Tibial artery (tissue), 4 donors: ENCODE measurements around the gene GOLGA8M.
"Not testable (repeated sequence)": the region's sequence is repeated elsewhere in the genome, so short reads cannot be mapped to it uniquely, and the experiment has no call there.

Experiments
- DNase-seq, 2 donors: peaks; one replicate each; pipeline ENCODE4 v3.0.0-alpha.2; 2019
- H3K27ac ChIP-seq, 2 donors: fragments of 200-600 bp; sonication (generic) in 1 of 2; 1 replicate in 1 of 2; 2 replicates in 1 of 2; pipeline ENCODE4 v1.5.1; 2018 to 2019; ENCODE audit warnings: mild to moderate bottlenecking in 1 of 2
- H3K27me3 ChIP-seq, 2 donors: fragments of 200-600 bp; sonication (generic) in 1 of 2; one replicate each; pipeline versions ENCODE4 v1.5.1 to v1.6.0; 2016 to 2019
- H3K36me3 ChIP-seq, 3 donors: fragments of 200-600 bp; sonication (generic) in 2 of 3; one replicate each; pipeline ENCODE4 v1.5.1; 2016 to 2019; ENCODE audit warnings: mild to moderate bottlenecking in 2 of 3
- H3K4me1 ChIP-seq, 4 donors: fragments of 200-600 bp; sonication (generic) in 2 of 4; 1 replicate in 3 of 4; 2 replicates in 1 of 4; pipeline ENCODE4 v1.5.1; 2016 to 2019
- H3K4me3 ChIP-seq, 2 donors: fragments of 200-600 bp; sonication (generic) in 1 of 2; 1 replicate in 1 of 2; 2 replicates in 1 of 2; pipeline ENCODE4 v1.5.1; 2018 to 2019; ENCODE audit warnings: mild to moderate bottlenecking in 2 of 2
- H3K9me3 ChIP-seq, 3 donors: fragments of 200-600 bp; sonication (generic) in 1 of 3; one replicate each; pipeline ENCODE4 v1.5.1; 2016 to 2019
- intact Hi-C: fragments of 100-400 bp; cut with DNase I; formaldehyde crosslinking; loops from one replicate; pipeline ENCODE4 v1.15.0; 2023; ENCODE audit warnings: low total_unique reads
- TF ChIP-seq, protein P1 (sequence below), 2 experiments: fragments of 200-600 bp in 1 of 2; fragments of 450-650 bp in 1 of 2; IDR thresholded peaks; one replicate each; pipeline ENCODE4 v1.5.1; 2017 to 2019; ENCODE audit warnings: antibody characterized with exemption in 2 of 2, mild to moderate bottlenecking in 1 of 2, moderate library complexity in 1 of 2

GOLGA8M gene, protein sequence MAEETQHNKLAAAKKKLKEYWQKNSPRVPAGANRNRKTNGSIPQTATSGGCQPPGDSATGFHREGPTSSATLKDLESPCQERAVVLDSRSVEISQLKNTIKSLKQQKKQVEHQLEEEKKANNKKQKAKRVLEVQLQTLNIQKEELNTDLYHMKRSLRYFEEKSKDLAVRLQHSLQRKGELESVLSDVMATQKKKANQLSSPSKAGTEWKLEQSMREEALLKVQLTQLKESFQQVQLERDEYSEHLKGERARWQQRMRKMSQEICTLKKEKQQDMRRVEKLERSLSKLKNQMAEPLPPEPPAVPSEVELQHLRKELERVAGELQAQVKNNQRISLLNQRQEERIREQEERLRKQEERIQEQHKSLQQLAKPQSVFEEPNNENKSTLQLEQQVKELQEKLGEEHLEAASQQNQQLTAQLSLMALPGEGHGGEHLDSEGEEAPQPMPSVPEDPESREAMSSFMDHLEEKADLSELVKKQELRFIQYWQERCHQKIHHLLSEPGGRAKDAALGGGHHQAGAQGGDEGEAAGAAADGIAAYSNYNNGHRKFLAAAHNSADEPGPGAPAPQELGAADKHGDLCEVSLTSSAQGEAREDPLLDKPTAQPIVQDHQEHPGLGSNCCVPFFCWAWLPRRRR

DNA sequence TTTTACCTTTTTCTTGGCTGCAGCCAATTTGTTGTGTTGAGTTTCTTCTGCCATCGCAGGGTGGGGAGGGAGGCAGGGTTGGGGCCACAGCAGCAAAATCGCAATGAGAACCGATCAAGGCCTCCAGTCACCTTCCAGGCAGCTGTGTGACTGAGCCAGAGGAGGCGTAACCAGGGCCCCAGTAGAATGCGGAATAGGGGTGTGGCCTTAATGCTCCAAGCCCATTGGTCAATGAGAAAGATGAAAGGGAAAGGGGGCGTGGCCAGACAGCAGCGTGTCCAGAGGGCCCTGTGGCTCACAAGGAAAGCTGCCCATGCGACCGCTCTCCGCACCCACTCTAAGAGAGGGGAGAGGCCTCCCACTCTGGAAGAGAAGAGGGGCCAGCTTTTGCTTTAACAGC is at the start of gene GOLGA8M:
GOLGA8M (minus strand) TSS at position 152 of the 400 bp plus-strand sequence; CDS start at position 54, 98 bp downstream.
- H3K4me3 ChIP-seq, H3K36me3 ChIP-seq, H3K4me1 ChIP-seq, H3K27me3 ChIP-seq, intact Hi-C loops, DNase-seq, H3K27ac ChIP-seq, H3K9me3 ChIP-seq: not testable (repeated sequence)

DNA sequence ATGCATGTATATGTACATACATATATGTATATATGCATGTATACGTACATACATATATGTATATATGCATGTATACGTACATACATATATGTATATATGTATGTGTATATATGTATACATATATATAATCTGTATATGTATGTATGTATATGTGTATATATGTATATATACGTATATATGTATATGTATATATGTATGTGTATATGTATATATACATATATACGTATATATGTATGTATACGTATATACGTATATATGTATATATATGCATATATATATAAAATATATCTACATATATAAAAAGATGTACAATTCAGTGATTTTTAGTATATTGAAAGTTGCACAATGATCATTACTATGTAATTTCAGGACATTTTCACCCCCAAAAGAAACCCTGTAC is 30.7 kb upstream of the GOLGA8M start:
- H3K4me1 ChIP-seq, H3K4me3 ChIP-seq, H3K9me3 ChIP-seq, H3K27me3 ChIP-seq, intact Hi-C loops, H3K27ac ChIP-seq, DNase-seq: not testable (repeated sequence)
- peaks cover 0 to 11% (median 3%) of the 10 kb centered on the region in 3 donors for H3K36me3 ChIP-seq

DNA sequence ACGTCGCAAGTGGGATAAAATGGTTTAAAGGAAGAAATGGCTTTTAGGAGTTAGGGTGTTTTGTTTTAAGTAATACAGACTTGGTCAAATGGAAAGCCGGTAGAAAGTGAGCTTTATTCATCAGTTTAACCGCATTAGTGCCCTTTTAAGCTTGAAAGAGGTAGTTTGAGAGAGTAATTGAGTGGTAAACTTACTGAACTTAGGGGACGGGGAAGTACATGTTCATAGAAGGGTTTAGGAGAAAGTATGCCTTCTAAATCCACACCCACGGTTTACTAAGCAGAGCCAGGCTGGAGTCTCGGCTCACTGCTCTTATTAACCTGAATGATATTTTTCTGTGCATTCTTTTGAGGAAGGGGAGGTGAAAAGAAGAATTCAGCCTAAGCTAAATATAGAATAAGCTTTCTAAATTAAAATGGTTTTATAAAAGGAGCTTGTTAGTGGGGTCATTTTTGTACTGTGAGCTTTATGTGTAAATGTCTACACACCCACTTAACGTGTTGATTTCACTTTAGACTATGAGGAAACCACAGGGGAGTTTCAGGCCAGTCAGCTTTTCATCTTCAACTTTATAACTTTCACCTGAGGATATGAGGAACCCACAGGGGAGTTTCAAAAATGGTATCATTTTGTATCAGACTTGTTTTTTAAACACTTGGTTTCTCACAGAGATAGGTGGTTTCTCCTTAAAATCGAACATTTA is 26.5 kb upstream of the GOLGA8M start:
- DNase-seq, H3K36me3 ChIP-seq, intact Hi-C loops, H3K9me3 ChIP-seq, H3K27me3 ChIP-seq, H3K4me1 ChIP-seq: not testable (repeated sequence)
- peak overlapping the region; percentile 55 to 63 for H3K4me3 ChIP-seq
- peak overlapping the region; percentile 85 to 86 for H3K27ac ChIP-seq

DNA sequence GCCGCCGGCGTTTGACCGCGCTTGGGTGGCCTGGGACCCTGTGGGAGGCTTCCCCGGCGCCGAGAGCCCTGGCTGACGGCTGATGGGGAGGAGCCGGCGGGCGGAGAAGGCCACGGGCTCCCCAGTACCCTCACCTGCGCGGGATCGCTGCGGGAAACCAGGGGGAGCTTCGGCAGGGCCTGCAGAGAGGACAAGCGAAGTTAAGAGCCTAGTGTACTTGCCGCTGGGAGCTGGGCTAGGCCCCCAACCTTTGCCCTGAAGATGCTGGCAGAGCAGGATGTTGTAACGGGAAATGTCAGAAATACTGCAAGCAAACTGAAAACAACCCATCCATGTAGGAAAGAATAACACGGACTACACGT is 26.0 kb upstream of the GOLGA8M start:
- intact Hi-C loops, H3K27me3 ChIP-seq, H3K9me3 ChIP-seq, H3K36me3 ChIP-seq, DNase-seq, H3K4me1 ChIP-seq: not testable (repeated sequence)
- Histone ChIP-seq H3K27ac (peak overlapping the region; percentile 85 to 86), H3K4me3 (peak overlapping the region; percentile 55 to 63)

DNA sequence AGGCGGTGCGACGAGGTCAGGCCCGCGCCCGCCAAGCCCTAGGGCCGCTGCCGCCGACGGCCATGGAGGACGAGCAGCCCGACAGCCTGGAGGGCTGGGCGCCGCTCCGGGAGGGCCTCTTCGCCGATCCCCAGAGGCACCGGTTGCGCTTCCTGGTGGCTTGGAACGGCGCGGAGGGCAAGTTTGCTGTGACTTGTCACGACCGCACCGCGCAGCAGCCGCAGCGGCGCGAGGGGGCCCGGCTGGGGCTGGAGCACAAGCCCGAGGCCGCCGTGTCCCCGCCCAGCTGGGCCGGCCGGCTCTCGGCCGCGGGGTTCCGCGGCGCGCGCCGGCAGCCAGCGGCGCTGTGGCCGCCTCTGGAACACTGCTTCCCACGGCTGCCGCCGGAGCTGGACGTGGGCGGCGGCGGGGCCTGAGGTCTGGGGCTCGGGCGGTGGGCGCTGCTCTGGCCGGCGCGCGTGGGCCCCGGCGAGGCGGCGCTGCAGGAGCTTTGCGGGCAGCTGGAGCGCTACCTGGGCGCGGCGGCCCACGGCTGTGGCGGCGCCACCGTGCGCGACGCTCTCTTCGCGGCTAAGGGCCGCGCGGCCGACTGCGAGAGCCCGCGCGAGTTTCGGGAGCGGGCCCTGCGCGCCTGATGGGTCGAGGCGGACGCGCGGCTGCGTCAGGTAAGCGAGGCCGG is 25.4 kb upstream of the GOLGA8M start:
- H3K9me3 ChIP-seq, H3K4me1 ChIP-seq, H3K36me3 ChIP-seq, H3K27me3 ChIP-seq, intact Hi-C loops, DNase-seq: not testable (repeated sequence)
- peak overlapping the region; percentile 85 to 86 for H3K27ac ChIP-seq
- peak overlapping the region; percentile 55 to 63 for H3K4me3 ChIP-seq

DNA sequence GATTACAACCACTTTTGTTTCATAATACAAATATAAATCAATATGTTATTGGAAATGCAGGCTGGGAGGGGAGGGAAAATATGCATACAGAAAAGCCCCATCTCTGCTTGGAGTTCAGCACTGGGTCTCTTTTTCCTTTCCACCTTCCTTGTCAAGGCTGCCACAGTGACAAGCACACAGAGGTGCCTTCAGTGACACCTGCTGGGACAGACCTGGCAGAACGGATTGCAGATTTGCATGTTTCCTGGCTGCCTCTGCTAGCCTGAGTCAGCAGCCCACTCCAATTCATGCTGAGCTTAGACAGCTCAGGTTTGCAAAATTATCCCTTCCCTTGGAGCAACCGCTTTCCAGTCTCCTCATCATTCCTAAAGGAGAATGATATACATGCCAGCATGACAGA is 15.8 kb upstream of the GOLGA8M start:
- H3K27ac ChIP-seq, H3K27me3 ChIP-seq, H3K4me1 ChIP-seq, intact Hi-C loops, H3K4me3 ChIP-seq, H3K9me3 ChIP-seq, H3K36me3 ChIP-seq, DNase-seq: not testable (repeated sequence)

DNA sequence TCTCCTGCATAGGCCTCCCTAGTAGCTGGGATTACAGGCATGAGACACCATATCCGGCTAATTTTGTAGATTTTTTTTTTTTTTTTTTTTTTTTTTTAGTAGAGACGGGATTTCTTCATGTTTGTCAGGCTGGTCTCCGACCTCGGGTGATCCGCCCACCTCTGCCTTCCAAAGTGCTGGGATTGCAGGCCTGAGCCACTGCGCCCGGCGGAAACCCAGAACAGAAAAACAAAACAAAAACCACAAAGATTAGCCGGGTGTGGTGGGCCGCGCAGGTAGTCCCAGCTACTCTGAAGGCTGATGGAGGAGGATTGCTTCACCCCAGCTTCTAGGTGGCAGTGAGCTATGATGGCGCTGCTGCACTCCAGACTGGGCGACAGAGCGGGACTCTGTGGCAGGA is 14.8 kb upstream of the GOLGA8M start:
- H3K4me3 ChIP-seq, H3K9me3 ChIP-seq, H3K27ac ChIP-seq, H3K36me3 ChIP-seq, DNase-seq, H3K27me3 ChIP-seq, intact Hi-C loops, H3K4me1 ChIP-seq: not testable (repeated sequence)

DNA sequence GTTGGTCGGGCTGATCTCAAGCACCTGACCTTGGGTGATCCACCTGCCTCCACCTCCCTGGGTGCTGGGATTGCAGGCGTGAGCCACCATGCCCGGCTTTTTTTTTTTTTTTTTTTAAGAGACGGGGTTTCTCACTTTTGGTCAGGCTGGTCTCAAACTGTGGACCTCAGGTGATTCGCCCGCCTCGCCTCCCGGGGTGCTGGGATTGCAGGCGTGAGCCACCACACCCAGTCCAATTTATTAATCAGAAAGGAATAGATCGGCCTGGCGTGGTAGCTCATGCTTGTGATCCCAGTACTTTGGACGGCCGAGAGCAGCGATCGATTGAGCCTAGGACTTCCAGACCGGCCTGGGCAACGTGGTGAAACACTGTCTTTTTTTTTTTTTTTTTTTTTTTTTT is 13.9 kb upstream of the GOLGA8M start:
- TF ChIP-seq, protein P1, sequence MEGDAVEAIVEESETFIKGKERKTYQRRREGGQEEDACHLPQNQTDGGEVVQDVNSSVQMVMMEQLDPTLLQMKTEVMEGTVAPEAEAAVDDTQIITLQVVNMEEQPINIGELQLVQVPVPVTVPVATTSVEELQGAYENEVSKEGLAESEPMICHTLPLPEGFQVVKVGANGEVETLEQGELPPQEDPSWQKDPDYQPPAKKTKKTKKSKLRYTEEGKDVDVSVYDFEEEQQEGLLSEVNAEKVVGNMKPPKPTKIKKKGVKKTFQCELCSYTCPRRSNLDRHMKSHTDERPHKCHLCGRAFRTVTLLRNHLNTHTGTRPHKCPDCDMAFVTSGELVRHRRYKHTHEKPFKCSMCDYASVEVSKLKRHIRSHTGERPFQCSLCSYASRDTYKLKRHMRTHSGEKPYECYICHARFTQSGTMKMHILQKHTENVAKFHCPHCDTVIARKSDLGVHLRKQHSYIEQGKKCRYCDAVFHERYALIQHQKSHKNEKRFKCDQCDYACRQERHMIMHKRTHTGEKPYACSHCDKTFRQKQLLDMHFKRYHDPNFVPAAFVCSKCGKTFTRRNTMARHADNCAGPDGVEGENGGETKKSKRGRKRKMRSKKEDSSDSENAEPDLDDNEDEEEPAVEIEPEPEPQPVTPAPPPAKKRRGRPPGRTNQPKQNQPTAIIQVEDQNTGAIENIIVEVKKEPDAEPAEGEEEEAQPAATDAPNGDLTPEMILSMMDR (IDR thresholded peaks at IDR 0.05) = no peak
- H3K4me1 ChIP-seq = no peaks in the 10 kb centered on the region
- H3K9me3 ChIP-seq = no peaks in the 10 kb centered on the region
- H3K27me3 ChIP-seq = no peaks in the 10 kb centered on the region
- H3K4me3 ChIP-seq = no peak overlapping the region
- H3K36me3 ChIP-seq = no peaks in the 10 kb centered on the region
- H3K27ac ChIP-seq = no peak overlapping the region
- DNase-seq = no peak
- intact Hi-C loops = no loop called here

DNA sequence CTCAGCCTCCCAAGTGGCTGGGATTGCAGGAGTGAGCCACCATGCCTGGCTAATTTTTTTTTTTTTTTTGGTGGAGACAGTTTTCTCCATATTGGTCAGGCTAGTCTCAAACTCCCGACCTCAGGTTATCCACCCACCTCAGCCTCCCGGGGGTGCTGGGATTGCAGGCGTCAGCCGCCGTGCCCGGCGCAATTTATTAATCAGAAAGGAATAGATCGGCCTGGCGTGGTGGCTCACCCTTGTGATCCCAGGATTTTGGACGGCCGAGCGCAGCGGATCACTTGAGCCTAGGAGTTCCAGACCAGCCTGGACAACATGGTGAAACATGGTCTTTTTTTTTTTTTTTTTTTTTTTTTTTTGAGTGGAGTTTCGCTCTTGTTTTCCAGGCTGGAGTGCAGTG is 13.3 kb upstream of the GOLGA8M start:
- Histone ChIP-seq H3K9me3 (no peaks in the 10 kb centered on the region), H3K27me3 (no peaks in the 10 kb centered on the region), H3K36me3 (no peaks in the 10 kb centered on the region), H3K27ac (no peak overlapping the region), H3K4me3 (no peak overlapping the region), H3K4me1 (no peaks in the 10 kb centered on the region)
- intact Hi-C loops = no loop called here
- TF ChIP-seq, protein P1 (IDR thresholded peaks at IDR 0.05) = no peak
- DNase-seq = no peak

DNA sequence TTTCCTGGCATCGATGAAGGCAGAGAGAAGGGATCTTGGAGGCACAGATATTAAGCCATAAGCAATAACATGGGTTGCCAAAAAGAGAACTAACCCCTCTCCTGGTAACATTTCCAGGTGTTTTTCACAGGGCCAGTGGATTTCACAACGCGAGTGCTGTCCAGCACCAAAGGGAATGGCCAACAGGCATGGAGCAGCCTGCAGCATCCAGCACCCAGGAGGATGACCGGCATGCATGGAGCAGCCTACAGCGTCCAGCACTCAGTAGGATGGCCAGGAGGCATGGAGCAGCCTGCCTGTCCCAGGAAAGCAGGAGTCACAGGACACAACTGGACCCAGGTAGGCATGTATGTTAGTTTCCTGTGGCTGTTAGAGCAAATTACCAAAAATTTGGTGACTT is 11.8 kb upstream of the GOLGA8M start:
- H3K36me3 ChIP-seq, H3K4me3 ChIP-seq, H3K27ac ChIP-seq, DNase-seq, H3K27me3 ChIP-seq, intact Hi-C loops, H3K9me3 ChIP-seq, H3K4me1 ChIP-seq: not testable (repeated sequence)

DNA sequence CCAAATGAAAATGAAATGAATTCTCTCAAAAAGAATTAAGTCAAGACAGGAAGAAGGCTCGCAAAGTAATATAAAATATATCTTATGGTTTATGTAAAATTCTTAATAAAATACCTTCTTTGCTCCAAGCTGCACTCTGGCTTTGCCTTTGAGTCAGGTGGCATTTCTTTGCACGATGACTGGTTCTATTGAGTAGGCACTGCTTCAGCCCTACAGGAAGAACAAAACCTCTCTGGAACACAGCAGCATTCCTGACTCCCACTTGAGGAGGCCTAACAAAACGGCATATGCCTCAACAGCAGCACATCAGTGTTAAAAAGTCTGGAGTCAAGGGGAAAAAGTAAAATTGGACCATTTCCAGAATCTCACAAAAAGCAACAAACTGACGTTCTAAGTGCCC is 7.4 kb upstream of the GOLGA8M start:
- H3K36me3 ChIP-seq, intact Hi-C loops, H3K27ac ChIP-seq, H3K9me3 ChIP-seq, H3K4me1 ChIP-seq, H3K4me3 ChIP-seq, H3K27me3 ChIP-seq, DNase-seq: not testable (repeated sequence)
